ENCODE results near the gene RHOV. TPM values are rescaled to one million over a fixed set of nuclear protein-coding genes. Genes with fewer than 3 reads are reported as not detected.

The RHOV gene
- total RNA-seq, 4 donors from 2014 or later: 0.67 to 1.6 (median 0.88) TPM; not detected in 1

GRCh38 chr15:40841741-40842140 lies 32.3 kb downstream of the RHOV start:
- H3K36me3 ChIP-seq: no peaks in the 10 kb centered on the region
- no peak overlapping the region for H3K27ac ChIP-seq
- no peak for DNase-seq
- H3K4me3 ChIP-seq: no peak overlapping the region
- H3K27me3 ChIP-seq: no peaks in the 10 kb centered on the region
- H3K9me3 ChIP-seq: no peaks in the 10 kb centered on the region
- peaks cover 0 to 9% (median 4%) of the 10 kb centered on the region in 4 donors for H3K4me1 ChIP-seq
- TF ChIP-seq CTCF (IDR thresholded peaks at IDR 0.05): no peak

DNA sequence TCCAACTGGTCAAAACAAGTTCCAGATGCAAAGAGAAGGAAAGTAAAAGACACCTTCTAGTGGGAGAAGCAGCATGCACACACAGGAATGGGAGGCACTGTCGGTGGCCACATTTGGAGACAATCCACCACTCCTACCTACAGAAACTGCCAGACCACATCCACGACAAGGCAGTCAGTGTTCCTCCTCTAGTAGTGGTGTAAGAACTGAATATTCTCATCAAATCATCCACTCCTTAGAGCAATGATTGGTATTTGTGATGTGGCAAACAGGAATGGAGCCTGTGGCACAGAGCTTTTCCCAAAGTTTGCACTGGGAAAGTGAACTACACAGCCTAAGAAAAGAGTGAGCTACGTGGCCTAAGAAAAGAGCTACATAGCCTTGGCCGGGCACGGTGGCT lies 35.3 kb downstream of the RHOV start:
- Histone ChIP-seq H3K4me1 (peaks cover 0 to 6% (median 0%) of the 10 kb centered on the region in 4 donors), H3K27ac (no peak overlapping the region), H3K9me3 (no peaks in the 10 kb centered on the region), H3K27me3 (no peaks in the 10 kb centered on the region), H3K4me3 (no peak overlapping the region), H3K36me3 (no peaks in the 10 kb centered on the region)
- no peak for DNase-seq
- TF ChIP-seq POLR2A (IDR thresholded peaks at IDR 0.05) (no peak), CTCF (IDR thresholded peaks at IDR 0.05) (no peak)

DNA sequence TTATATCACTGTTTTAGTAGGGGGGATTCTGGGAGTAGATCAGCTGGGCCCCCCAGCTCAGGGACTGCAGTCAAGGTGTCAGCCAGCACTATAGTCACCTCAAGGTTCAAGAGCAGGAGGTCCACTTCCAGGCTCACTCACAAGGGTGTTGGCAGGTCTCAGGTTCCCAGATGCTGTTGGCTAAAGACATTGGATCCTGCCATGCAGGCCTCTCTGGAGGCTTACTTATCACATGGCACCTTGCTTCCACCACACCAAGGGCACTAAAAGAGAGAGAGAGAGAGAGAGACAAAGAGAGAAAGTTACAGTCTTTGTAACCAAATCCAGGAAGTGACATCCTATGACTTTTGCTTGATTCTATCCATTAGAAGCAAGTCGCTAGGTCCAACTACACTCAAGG lies 38.0 kb downstream of the RHOV start:
- H3K9me3 ChIP-seq: no peaks in the 10 kb centered on the region
- no peak for DNase-seq
- no peaks in the 10 kb centered on the region for H3K36me3 ChIP-seq
- no peaks in the 10 kb centered on the region for H3K4me1 ChIP-seq
- no peak overlapping the region for H3K27ac ChIP-seq
- TF ChIP-seq CTCF (IDR thresholded peaks at IDR 0.05) (no peak), POLR2A (IDR thresholded peaks at IDR 0.05) (no peak)
- H3K27me3 ChIP-seq: no peaks in the 10 kb centered on the region
- H3K4me3 ChIP-seq: no peak overlapping the region

- no peak for DNase-seq
- Histone ChIP-seq H3K9me3 (no peaks in the 10 kb centered on the region), H3K27me3 (no peaks in the 10 kb centered on the region), H3K27ac (no peak overlapping the region), H3K36me3 (no peaks in the 10 kb centered on the region), H3K4me1 (no peaks in the 10 kb centered on the region), H3K4me3 (no peak overlapping the region)
- TF ChIP-seq POLR2A (IDR thresholded peaks at IDR 0.05) (no peak), CTCF (IDR thresholded peaks at IDR 0.05) (no peak)
Observed at GRCh38 chr15:40832903-40833302, 41.1 kb downstream of the RHOV start.

- no peaks in the 10 kb centered on the region for H3K9me3 ChIP-seq
- no peak for DNase-seq
- TF ChIP-seq CTCF (IDR thresholded peaks at IDR 0.05) (no peak), POLR2A (IDR thresholded peaks at IDR 0.05) (no peak)
- no peaks in the 10 kb centered on the region for H3K4me1 ChIP-seq
- no peak overlapping the region for H3K27ac ChIP-seq
- H3K27me3 ChIP-seq: no peaks in the 10 kb centered on the region
- H3K36me3 ChIP-seq: no peaks in the 10 kb centered on the region
- no peak overlapping the region for H3K4me3 ChIP-seq
Observed at GRCh38 chr15:40831861-40832260, 42.2 kb downstream of the RHOV start.

GRCh38 chr15:40830884-40831283 lies 43.1 kb downstream of the RHOV start:
- Histone ChIP-seq H3K27ac (no peak overlapping the region), H3K36me3 (no peaks in the 10 kb centered on the region), H3K4me3 (no peak overlapping the region), H3K9me3 (no peaks in the 10 kb centered on the region), H3K27me3 (no peaks in the 10 kb centered on the region), H3K4me1 (peaks cover 0 to 3% (median 0%) of the 10 kb centered on the region in 4 donors)
- no peak for TF ChIP-seq CTCF (IDR thresholded peaks at IDR 0.05)
- no peak for TF ChIP-seq POLR2A (IDR thresholded peaks at IDR 0.05)
- no peak for DNase-seq
